Left ventricle myocardium superior (tissue), 1 donor: ENCODE measurements around the gene DKK1. TPM values are rescaled to one million over a fixed set of nuclear protein-coding genes. Genes with fewer than 3 reads are reported as not detected.
"Not testable (repeated sequence)": the region's sequence is repeated elsewhere in the genome, so short reads cannot be mapped to it uniquely, and the experiment has no call there.

Source experiments
- ATAC-seq: fragments of 200-7000 bp; cut with Tn5 transposase; one replicate; pipeline ENCODE4 v1.9.1; 2020; ENCODE audit warnings: mild to moderate bottlenecking, moderate library complexity
- DNase-seq: peaks from one replicate; pipeline ENCODE4 v3.0.0-alpha.2; 2020
- intact Hi-C: fragments of 100-400 bp; cut with micrococcal nuclease; formaldehyde crosslinking; loops from one replicate; pipeline ENCODE4 v1.11.0; 2022
- total RNA-seq: library from RNA; stranded (reverse); fragmentation: NEBNext Ultra II Directional; extraction: Animal tissue kit (Norgen Biotek cat#: 25700); gene quantifications from one replicate; pipeline ENCODE4 v1.2.1, GENCODE V29; 2021
- donor health status: DM: no; HTN: yes; CAD: no; lungs with severe emphysema.

DKK1 gene
- total RNA-seq, 1 donor from 2014 or later = not detected

- DNase-seq (no peak), ATAC-seq (no peak)
- intact Hi-C loops = no loop called here
These were observed 43.9 kb downstream of the DKK1 start for GRCh38 chr10:52357971-52358370.

GRCh38 chr10:52359441-52359840 is 45.4 kb downstream of the DKK1 start:
- intact Hi-C loops = no loop called here
- DNase-seq (no peak), ATAC-seq (no peak)

- DNase-seq, intact Hi-C loops, ATAC-seq: not testable (repeated sequence)
These were observed 51.7 kb downstream of the DKK1 start for GRCh38 chr10:52365547-52366432.
